ENCODE results near the gene ANKRD12.

Gene ANKRD12

DNA sequence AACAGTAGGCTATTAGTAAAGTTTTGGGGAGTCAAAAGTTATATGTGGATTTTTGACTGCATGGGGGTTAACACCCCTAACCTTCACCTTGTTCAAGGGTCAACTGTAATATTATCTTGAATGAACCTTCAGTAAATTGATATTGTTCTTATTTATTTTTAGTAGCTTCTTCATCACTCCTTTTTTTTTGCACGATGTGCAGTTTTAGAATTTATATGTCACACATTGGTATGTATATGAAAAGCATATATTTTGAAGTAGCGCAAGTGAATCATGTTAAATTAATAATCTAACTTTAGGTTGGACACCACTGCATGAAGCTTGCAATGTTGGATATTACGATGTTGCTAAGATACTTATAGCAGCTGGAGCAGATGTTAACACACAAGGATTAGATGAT is 79.9 kb downstream of the ANKRD12 start:
- H3K27me3 ChIP-seq (ENCODE audit: low read length), result no peaks in the 10 kb centered on the region
- H3K4me3 ChIP-seq (ENCODE audit: insufficient read depth, low read length, poor library complexity, severe bottlenecking), result no peak overlapping the region
- 0 out of 2 replicates have a peak, but pooled peaks cover 3% of the 10 kb centered on the region for H3F3A ChIP-seq (ENCODE audit: insufficient read depth)
- no peaks in the 10 kb centered on the region for H3K9me3 ChIP-seq (ENCODE audit: insufficient read depth, low read length)
- H4K20me1 ChIP-seq (ENCODE audit: low read depth, low read length), result no peaks in the 10 kb centered on the region
- H3K9me2 ChIP-seq (replicated peaks; ENCODE audit: insufficient read depth, low read length), result no peaks in the 10 kb centered on the region
- H3K27ac ChIP-seq (ENCODE audit: low read depth, low read length), result no peak overlapping the region
- TF ChIP-seq, protein P1, sequence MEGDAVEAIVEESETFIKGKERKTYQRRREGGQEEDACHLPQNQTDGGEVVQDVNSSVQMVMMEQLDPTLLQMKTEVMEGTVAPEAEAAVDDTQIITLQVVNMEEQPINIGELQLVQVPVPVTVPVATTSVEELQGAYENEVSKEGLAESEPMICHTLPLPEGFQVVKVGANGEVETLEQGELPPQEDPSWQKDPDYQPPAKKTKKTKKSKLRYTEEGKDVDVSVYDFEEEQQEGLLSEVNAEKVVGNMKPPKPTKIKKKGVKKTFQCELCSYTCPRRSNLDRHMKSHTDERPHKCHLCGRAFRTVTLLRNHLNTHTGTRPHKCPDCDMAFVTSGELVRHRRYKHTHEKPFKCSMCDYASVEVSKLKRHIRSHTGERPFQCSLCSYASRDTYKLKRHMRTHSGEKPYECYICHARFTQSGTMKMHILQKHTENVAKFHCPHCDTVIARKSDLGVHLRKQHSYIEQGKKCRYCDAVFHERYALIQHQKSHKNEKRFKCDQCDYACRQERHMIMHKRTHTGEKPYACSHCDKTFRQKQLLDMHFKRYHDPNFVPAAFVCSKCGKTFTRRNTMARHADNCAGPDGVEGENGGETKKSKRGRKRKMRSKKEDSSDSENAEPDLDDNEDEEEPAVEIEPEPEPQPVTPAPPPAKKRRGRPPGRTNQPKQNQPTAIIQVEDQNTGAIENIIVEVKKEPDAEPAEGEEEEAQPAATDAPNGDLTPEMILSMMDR (IDR thresholded peaks at IDR 0.05; ENCODE audit: insufficient read depth, low read length, poor library complexity, severe bottlenecking), result no peak
- no peak for TF ChIP-seq EZH2phosphoT487 (conservative IDR thresholded peaks at IDR 0.05; ENCODE audit: low read length)
- H3K79me2 ChIP-seq (ENCODE audit: insufficient read depth, low read length), result no peaks in the 10 kb centered on the region
- H3K9ac ChIP-seq (ENCODE audit: low read length), result no peak overlapping the region
- peaks cover 34% of the 10 kb centered on the region; the same call in 1 of the 2 replicates for H3K36me3 ChIP-seq (ENCODE audit: low read length)
- H2AFZ ChIP-seq (ENCODE audit: low read depth, low read length, severe bottlenecking), result no peak overlapping the region
- H3K4me2 ChIP-seq (ENCODE audit: low read depth, low read length, poor library complexity, severe bottlenecking), result no peak overlapping the region

DNA sequence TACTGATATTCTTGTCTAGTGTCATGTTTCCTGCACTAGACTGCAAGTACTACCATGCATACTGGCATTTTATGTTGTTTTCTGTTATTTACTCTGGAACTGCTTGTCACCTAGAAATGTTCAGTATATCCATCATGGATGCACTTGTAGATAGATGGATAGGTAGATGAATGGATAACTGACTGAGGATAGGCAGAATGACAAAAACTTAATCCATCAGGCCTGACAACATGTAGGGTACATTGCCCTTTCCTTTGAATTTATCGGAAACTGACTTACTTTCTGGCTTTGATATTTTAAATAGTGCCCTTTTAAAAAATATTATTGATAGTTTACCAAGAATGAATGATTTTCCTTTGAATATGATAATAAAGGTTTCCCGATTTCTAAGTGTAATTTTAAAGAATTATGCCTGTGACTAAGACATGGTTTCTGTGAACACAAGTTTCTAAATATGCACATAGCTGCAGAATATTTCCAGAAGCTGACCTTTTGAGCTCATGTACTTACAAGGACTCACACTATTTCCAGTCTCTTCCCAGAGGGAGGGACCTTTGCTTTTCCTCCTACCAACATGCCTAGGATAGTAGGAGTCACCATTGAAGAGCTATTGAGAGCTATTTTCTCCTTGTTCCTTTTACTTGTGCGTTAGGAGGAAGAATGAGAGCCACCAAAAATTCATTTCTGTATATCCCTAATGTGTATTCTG is 81.3 kb downstream of the ANKRD12 start:
- Histone ChIP-seq H3K27me3 (ENCODE audit: low read length) (no peaks in the 10 kb centered on the region), H3K27ac (ENCODE audit: low read depth, low read length) (no peak overlapping the region), H3F3A (ENCODE audit: insufficient read depth) (0 out of 2 replicates have a peak, but pooled peaks cover 3% of the 10 kb centered on the region), H3K36me3 (ENCODE audit: low read length) (peaks cover 32% of the 10 kb centered on the region; the same call in 1 of the 2 replicates), H3K4me2 (ENCODE audit: low read depth, low read length, poor library complexity, severe bottlenecking) (no peak overlapping the region), H2AFZ (ENCODE audit: low read depth, low read length, severe bottlenecking) (no peak overlapping the region), H3K9ac (ENCODE audit: low read length) (no peak overlapping the region), H3K79me2 (ENCODE audit: insufficient read depth, low read length) (no peaks in the 10 kb centered on the region), H3K9me3 (ENCODE audit: insufficient read depth, low read length) (no peaks in the 10 kb centered on the region), H3K4me3 (ENCODE audit: insufficient read depth, low read length, poor library complexity, severe bottlenecking) (no peak overlapping the region), H3K9me2 (replicated peaks; ENCODE audit: insufficient read depth, low read length) (no peaks in the 10 kb centered on the region), H4K20me1 (ENCODE audit: low read depth, low read length) (no peaks in the 10 kb centered on the region)
- TF ChIP-seq, protein P1 (IDR thresholded peaks at IDR 0.05; ENCODE audit: insufficient read depth, low read length, poor library complexity, severe bottlenecking), result no peak
- no peak for TF ChIP-seq EZH2phosphoT487 (conservative IDR thresholded peaks at IDR 0.05; ENCODE audit: low read length)

DNA sequence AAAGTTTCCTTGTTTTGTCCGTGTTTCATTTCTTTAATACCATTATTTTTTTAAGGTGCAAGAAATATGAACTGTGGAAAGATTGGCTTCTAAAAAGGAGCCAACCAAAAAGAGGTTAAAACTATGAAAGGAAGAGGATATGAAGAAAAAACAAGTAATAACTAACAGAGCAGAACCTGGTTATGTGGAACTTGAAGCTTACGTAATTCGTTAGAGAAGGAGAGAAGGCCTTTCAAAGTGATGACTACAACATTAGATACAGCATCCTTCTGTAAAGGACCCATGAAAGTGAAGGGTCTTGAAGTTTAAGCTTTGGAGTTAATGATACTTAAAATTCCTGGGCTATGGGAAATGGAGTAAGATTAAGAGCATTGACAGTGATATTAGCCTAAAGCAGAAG is 84.5 kb downstream of the ANKRD12 start:
- Histone ChIP-seq H3F3A (ENCODE audit: insufficient read depth) (no peaks in the 10 kb centered on the region; the same call in 1 of the 2 replicates), H3K36me3 (ENCODE audit: low read length) (peaks cover 26% of the 10 kb centered on the region; the same call in 1 of the 2 replicates), H3K9ac (ENCODE audit: low read length) (no peak overlapping the region), H3K27me3 (ENCODE audit: low read length) (no peaks in the 10 kb centered on the region), H3K4me3 (ENCODE audit: insufficient read depth, low read length, poor library complexity, severe bottlenecking) (no peak overlapping the region), H3K27ac (ENCODE audit: low read depth, low read length) (no peak overlapping the region), H3K79me2 (ENCODE audit: insufficient read depth, low read length) (no peaks in the 10 kb centered on the region), H3K9me3 (ENCODE audit: insufficient read depth, low read length) (no peaks in the 10 kb centered on the region), H3K4me2 (ENCODE audit: low read depth, low read length, poor library complexity, severe bottlenecking) (no peak overlapping the region), H4K20me1 (ENCODE audit: low read depth, low read length) (no peaks in the 10 kb centered on the region), H3K9me2 (replicated peaks; ENCODE audit: insufficient read depth, low read length) (no peaks in the 10 kb centered on the region), H2AFZ (ENCODE audit: low read depth, low read length, severe bottlenecking) (no peak overlapping the region)
- TF ChIP-seq, protein P1 (IDR thresholded peaks at IDR 0.05; ENCODE audit: insufficient read depth, low read length, poor library complexity, severe bottlenecking), result no peak
- TF ChIP-seq EZH2phosphoT487 (conservative IDR thresholded peaks at IDR 0.05; ENCODE audit: low read length), result no peak
